Muscle layer of colon (tissue), 2 donors: Measurements from ENCODE around the gene PHYHD1.
A peak's percentile ranks its signal among the peaks of the same experiment; 100 is the strongest.
"Not testable (repeated sequence)": the region's sequence is repeated elsewhere in the genome, so short reads cannot be mapped to it uniquely, and the experiment has no call there.

Experiments
- H3K27ac ChIP-seq: one replicate; pipeline ENCODE4 v1.7.0; 2013; ENCODE audit warnings: low read depth, mild to moderate bottlenecking, low read length, moderate library complexity
- H3K27me3 ChIP-seq, 2 donors: one replicate each; pipeline ENCODE4 v1.7.0; 2013; ENCODE audit warnings: low read length in 2 of 2, mild to moderate bottlenecking in 2 of 2; ENCODE audit not compliant: insufficient read depth in 2 of 2, control insufficient read depth in 1 of 2
- H3K36me3 ChIP-seq: one replicate; pipeline ENCODE4 v1.7.0; 2013; ENCODE audit warnings: mild to moderate bottlenecking, low read length; ENCODE audit not compliant: insufficient read depth
- H3K4me1 ChIP-seq: one replicate; pipeline ENCODE4 v1.7.0; 2013; ENCODE audit warnings: mild to moderate bottlenecking, low read length; ENCODE audit not compliant: insufficient read depth
- H3K4me3 ChIP-seq, 2 donors: one replicate each; pipeline ENCODE4 v1.7.0; 2013; ENCODE audit warnings: low read length in 2 of 2, low read depth in 1 of 2, mild to moderate bottlenecking in 1 of 2, moderate library complexity in 1 of 2
- H3K9ac ChIP-seq: one replicate; pipeline ENCODE4 v1.7.0; 2013; ENCODE audit warnings: low read length
- H3K9me3 ChIP-seq: one replicate; pipeline ENCODE4 v1.7.0; 2013; ENCODE audit warnings: mild to moderate bottlenecking, low read length
- donor health status: abdominal sarcoma.
- donor health status: Adenocarcinoma of cecum.

The PHYHD1 gene

GRCh38 chr9:128928624-128929023 lies 7.8 kb downstream of the PHYHD1 start:
- Histone ChIP-seq H3K9ac (no peak overlapping the region), H3K9me3 (no peaks in the 10 kb centered on the region), H3K4me1 (no peaks in the 10 kb centered on the region), H3K27me3 (no peaks in the 10 kb centered on the region), H3K36me3 (no peaks in the 10 kb centered on the region), H3K4me3 (no peak overlapping the region), H3K27ac (no peak overlapping the region)

- H3K36me3 ChIP-seq: no peaks in the 10 kb centered on the region
- H3K27ac ChIP-seq: no peak overlapping the region
- H3K9me3 ChIP-seq: no peaks in the 10 kb centered on the region
- H3K27me3 ChIP-seq: no peaks in the 10 kb centered on the region
- H3K9ac ChIP-seq: no peak overlapping the region
- no peak overlapping the region for H3K4me3 ChIP-seq
- no peaks in the 10 kb centered on the region for H3K4me1 ChIP-seq
Measured at GRCh38 chr9:128929560-128929959, 8.8 kb downstream of the PHYHD1 start.

GRCh38 chr9:128933731-128934130 lies 12.9 kb downstream of the PHYHD1 start:
- H3K4me3 ChIP-seq: no peak overlapping the region
- no peaks in the 10 kb centered on the region for H3K9me3 ChIP-seq
- no peaks in the 10 kb centered on the region for H3K27me3 ChIP-seq
- no peaks in the 10 kb centered on the region for H3K4me1 ChIP-seq
- H3K36me3 ChIP-seq: no peaks in the 10 kb centered on the region
- no peak overlapping the region for H3K9ac ChIP-seq
- H3K27ac ChIP-seq: no peak overlapping the region

GRCh38 chr9:128936171-128936865 lies 15.5 kb downstream of the PHYHD1 start:
- no peaks in the 10 kb centered on the region for H3K9me3 ChIP-seq
- no peak overlapping the region for H3K9ac ChIP-seq
- H3K4me3 ChIP-seq: no peak overlapping the region
- H3K27ac ChIP-seq: no peak overlapping the region
- H3K4me1 ChIP-seq: no peaks in the 10 kb centered on the region
- H3K27me3 ChIP-seq: no peaks in the 10 kb centered on the region
- no peaks in the 10 kb centered on the region for H3K36me3 ChIP-seq

GRCh38 chr9:128937310-128938165 lies 16.8 kb downstream of the PHYHD1 start:
- Histone ChIP-seq H3K4me3 (no peak overlapping the region), H3K4me1 (no peaks in the 10 kb centered on the region), H3K27me3 (no peaks in the 10 kb centered on the region), H3K9me3 (no peaks in the 10 kb centered on the region), H3K27ac (no peak overlapping the region), H3K9ac (no peak overlapping the region), H3K36me3 (no peaks in the 10 kb centered on the region)

DNA sequence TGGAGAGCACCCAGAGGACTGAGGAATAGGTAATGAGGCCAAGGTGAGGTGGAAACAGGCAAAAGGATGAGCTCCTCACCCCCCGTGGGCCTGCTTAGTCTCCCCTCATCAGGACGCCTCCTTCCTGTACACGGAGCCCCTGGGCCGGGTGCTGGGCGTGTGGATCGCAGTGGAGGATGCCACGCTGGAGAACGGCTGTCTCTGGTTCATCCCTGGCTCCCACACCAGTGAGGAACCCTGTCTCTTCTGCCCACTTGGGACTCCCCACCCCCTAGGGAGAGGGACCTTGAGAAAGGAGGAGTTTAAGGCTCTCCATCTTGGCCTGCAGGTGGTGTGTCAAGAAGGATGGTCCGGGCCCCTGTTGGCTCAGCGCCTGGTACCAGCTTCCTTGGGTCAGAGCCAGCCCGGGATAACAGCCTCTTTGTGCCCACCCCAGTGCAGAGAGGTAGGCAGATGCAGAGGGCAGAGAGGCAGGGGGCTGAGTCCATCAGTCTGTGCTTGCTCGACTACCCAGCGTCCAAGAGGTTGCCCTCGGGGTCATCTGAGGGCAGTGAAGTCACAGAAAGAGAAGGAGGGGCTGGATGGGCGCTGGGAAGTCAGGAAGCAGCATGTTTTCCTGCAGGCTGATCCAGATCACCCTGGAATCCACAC lies 19.6 kb downstream of the PHYHD1 start:
- no peak overlapping the region for H3K4me3 ChIP-seq
- H3K36me3 ChIP-seq: no peaks in the 10 kb centered on the region
- no peaks in the 10 kb centered on the region for H3K4me1 ChIP-seq
- no peak overlapping the region for H3K9ac ChIP-seq
- no peak overlapping the region for H3K27ac ChIP-seq
- no peaks in the 10 kb centered on the region for H3K9me3 ChIP-seq
- no peaks in the 10 kb centered on the region for H3K27me3 ChIP-seq

- H3K4me1 ChIP-seq: peaks cover 3% of the 10 kb centered on the region
- no peaks in the 10 kb centered on the region for H3K9me3 ChIP-seq
- no peaks in the 10 kb centered on the region for H3K27me3 ChIP-seq
- no peak overlapping the region for H3K4me3 ChIP-seq
- H3K36me3 ChIP-seq: no peaks in the 10 kb centered on the region
- H3K9ac ChIP-seq: no peak overlapping the region
- no peak overlapping the region for H3K27ac ChIP-seq
Measured at GRCh38 chr9:128940946-128941755, 20.4 kb downstream of the PHYHD1 start.

DNA sequence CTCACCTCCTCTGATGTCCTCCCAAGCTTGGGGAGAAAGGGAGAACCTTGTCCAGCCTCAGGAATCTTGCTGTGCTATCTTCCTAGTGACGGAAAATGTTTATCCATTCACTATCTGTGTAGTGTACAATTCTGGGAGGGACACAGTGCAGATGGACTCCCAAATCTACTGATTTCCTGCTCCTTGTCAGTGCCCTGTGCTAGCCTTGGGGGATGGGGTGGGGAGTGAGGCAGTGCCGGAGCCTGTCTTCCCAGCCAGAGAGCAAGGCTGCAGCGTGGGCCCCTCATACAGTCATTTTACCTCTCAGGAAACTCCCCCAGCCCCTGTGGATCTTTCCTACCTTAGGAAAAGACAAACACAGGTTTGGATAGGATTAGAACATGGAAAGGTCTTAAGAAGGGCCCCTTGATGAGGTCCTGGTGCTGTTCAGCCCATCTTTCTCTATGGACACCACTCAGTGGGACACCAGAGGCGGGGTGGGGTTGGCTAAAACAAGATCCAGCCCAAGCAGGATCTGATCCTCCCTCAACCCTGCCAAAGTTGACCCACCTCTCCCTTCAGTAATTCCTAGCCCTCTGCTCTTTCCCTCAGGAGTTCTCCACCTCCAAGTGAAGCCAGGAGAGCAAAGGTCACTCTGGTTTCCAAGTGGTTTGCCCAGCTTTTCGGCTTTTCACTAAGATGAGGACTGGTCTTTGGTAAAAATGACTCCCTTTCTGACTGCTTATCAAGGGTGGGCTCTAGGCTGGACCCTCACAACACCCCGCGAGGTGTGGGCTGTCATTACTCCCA lies 23.2 kb downstream of the PHYHD1 start:
- Histone ChIP-seq H3K27ac (no peak overlapping the region), H3K4me1 (peaks cover 14% of the 10 kb centered on the region), H3K4me3 (no peak overlapping the region), H3K9me3 (no peaks in the 10 kb centered on the region), H3K9ac (no peak overlapping the region), H3K27me3 (no peaks in the 10 kb centered on the region), H3K36me3 (no peaks in the 10 kb centered on the region)

DNA sequence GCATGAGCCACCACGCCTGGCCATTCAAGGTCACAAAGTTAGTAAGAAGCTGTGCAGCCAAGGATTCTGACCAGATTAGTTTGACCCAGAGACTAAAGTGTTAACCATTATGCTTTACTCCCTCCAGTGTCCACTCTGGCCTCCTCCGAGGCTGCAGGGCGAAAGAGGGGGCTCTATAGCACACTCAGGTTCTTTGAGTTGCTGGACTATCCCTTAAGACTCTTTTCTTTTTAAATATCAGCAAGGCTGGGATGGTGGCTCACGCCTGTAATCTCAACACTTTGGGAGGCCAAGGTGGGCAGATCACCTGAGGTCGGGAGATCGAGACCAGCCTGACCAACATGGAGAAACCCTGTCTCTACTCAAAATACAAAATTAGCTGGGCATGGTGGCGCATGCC lies 24.2 kb downstream of the PHYHD1 start:
- not testable (repeated sequence) for H3K36me3 ChIP-seq, H3K27me3 ChIP-seq, H3K9me3 ChIP-seq, H3K4me3 ChIP-seq, H3K27ac ChIP-seq, H3K9ac ChIP-seq
- H3K4me1 ChIP-seq: peaks cover 14% of the 10 kb centered on the region

GRCh38 chr9:128945798-128946501 lies 25.2 kb downstream of the PHYHD1 start:
- Histone ChIP-seq H3K27ac (no peak overlapping the region), H3K9ac (peak overlapping the region; percentile 2), H3K27me3 (no peaks in the 10 kb centered on the region), H3K4me3 (peak overlapping the region in 1 of 2 donors; percentile 81), H3K36me3 (no peaks in the 10 kb centered on the region), H3K9me3 (no peaks in the 10 kb centered on the region), H3K4me1 (peaks cover 14% of the 10 kb centered on the region)
